Uterus (tissue), 4 donors: ENCODE measurements around the gene VPS4A. TPM values are rescaled to one million over a fixed set of nuclear protein-coding genes. Genes with fewer than 3 reads are reported as not detected.

Source experiments
- DNase-seq, 2 donors: peaks; one replicate each; pipeline ENCODE4 v3.0.0-alpha.2; 2019 to 2020
- H3K27ac ChIP-seq, 2 donors: fragments of 200-600 bp; sonication (generic); 1 replicate in 1 of 2; 2 replicates in 1 of 2; pipeline ENCODE4 v1.5.1; 2016 to 2018
- H3K27me3 ChIP-seq, 2 donors: fragments of 200-600 bp; sonication (generic); one replicate each; pipeline ENCODE4 v1.5.1; 2018 to 2019; ENCODE audit warnings: control low read depth in 1 of 2
- H3K36me3 ChIP-seq, 2 donors: fragments of 200-600 bp; sonication (generic); one replicate each; pipeline ENCODE4 v1.5.1; 2019; ENCODE audit warnings: control low read depth in 1 of 2
- H3K4me1 ChIP-seq, 2 donors: fragments of 200-600 bp; sonication (generic); one replicate each; pipeline ENCODE4 v1.5.1; 2018 to 2019; ENCODE audit warnings: control low read depth in 1 of 2
- H3K4me3 ChIP-seq, 2 donors: fragments of 200-600 bp; sonication (generic); 1 replicate in 1 of 2; 2 replicates in 1 of 2; pipeline ENCODE4 v1.5.1; 2018 to 2019; ENCODE audit warnings: mild to moderate bottlenecking in 1 of 2
- H3K9me3 ChIP-seq, 2 donors: fragments of 200-600 bp; sonication (generic); one replicate each; pipeline ENCODE4 v1.5.1; 2019; ENCODE audit warnings: control low read depth in 1 of 2
- POLR2A ChIP-seq, 2 donors: fragments of 450-650 bp; IDR thresholded peaks; one replicate each; pipeline ENCODE4 v1.6.1; 2016; ENCODE audit warnings: antibody characterized with exemption in 2 of 2, mild to moderate bottlenecking in 1 of 2, moderate library complexity in 1 of 2
- intact Hi-C: fragments of 100-400 bp; cut with DNase I; formaldehyde crosslinking; loops from one replicate; pipeline ENCODE4 v1.15.1; 2023; ENCODE audit warnings: low total_unique reads
- total RNA-seq, 4 donors: library from RNA; depleted of rRNA in 3 of 4; stranded (reverse); fragments of >200 nt in 3 of 4; gene quantifications; one replicate each; pipeline versions ENCODE4 v1.1.0 to v1.2.4, GENCODE V29; 2014 to 2023
- TF ChIP-seq, protein P1 (sequence below), 4 experiments: fragments of 200-600 bp in 2 of 4; fragments of 450-650 bp in 2 of 4; sonication (generic) in 2 of 4; IDR thresholded peaks; one replicate each; pipeline ENCODE4 v1.5.1; 2016 to 2019; ENCODE audit warnings: antibody characterized with exemption in 4 of 4, mild to moderate bottlenecking in 2 of 4, moderate library complexity in 1 of 4
- donor health status: DM: yes; HTN: yes; CAD: no.

Gene VPS4A
- total RNA-seq, 4 donors from 2014 or later, result 14.6 to 39.5 (median 25.0) TPM

DNA sequence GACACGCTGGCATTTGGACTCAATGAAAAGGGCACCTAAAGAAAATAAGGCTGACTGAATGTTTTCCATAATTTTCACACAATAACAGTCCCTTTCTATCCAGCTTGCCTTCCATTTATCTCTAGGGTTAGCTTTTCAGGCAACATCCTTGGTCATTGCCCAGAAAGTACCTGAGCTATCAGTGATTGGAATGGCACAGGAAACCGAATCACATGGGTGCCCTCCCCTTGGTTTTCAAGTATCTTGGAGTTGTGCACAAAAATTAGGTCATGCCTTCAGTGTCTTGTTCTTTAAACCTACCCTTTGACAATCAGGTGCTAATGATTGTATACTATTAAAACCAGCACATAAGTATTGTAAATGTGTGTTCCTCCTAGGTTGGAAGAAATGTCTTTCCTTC, 3.3 kb upstream of the VPS4A start:
- H3K27ac ChIP-seq, result no peak overlapping the region
- H3K4me3 ChIP-seq, result no peak overlapping the region
- intact Hi-C loops, result no loop called here
- no peaks in the 10 kb centered on the region for H3K36me3 ChIP-seq
- H3K27me3 ChIP-seq, result no peaks in the 10 kb centered on the region
- no peaks in the 10 kb centered on the region for H3K9me3 ChIP-seq
- DNase-seq, result no peak
- TF ChIP-seq POLR2A (IDR thresholded peaks at IDR 0.05), result no peak
- TF ChIP-seq, protein P1, sequence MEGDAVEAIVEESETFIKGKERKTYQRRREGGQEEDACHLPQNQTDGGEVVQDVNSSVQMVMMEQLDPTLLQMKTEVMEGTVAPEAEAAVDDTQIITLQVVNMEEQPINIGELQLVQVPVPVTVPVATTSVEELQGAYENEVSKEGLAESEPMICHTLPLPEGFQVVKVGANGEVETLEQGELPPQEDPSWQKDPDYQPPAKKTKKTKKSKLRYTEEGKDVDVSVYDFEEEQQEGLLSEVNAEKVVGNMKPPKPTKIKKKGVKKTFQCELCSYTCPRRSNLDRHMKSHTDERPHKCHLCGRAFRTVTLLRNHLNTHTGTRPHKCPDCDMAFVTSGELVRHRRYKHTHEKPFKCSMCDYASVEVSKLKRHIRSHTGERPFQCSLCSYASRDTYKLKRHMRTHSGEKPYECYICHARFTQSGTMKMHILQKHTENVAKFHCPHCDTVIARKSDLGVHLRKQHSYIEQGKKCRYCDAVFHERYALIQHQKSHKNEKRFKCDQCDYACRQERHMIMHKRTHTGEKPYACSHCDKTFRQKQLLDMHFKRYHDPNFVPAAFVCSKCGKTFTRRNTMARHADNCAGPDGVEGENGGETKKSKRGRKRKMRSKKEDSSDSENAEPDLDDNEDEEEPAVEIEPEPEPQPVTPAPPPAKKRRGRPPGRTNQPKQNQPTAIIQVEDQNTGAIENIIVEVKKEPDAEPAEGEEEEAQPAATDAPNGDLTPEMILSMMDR (IDR thresholded peaks at IDR 0.05), result no peak
- peaks cover 3 to 5% of the 10 kb centered on the region in 2 donors for H3K4me1 ChIP-seq

DNA sequence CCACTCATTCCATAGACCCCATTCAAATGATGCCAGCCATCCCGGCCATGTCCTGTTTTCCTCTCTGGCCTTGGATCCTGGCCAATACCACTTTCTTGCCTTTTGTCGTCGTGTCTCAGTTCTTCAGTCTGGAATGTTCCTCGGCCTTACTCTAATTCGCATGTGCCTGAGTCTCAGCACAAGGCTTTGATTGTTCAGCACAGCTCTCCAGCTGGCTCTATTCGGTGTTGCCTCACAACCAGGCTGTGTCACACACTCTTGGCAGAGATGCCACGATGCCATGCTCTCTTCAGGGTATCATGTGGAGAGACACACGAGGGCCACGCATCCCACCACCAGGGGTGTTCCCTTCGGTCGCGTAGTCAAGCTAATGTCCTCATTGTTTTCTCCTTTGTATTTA, 1.8 kb upstream of the VPS4A start:
- TF ChIP-seq, protein P1 (IDR thresholded peaks at IDR 0.05), result no peak
- TF ChIP-seq POLR2A (IDR thresholded peaks at IDR 0.05), result no peak
- H3K9me3 ChIP-seq, result no peaks in the 10 kb centered on the region
- intact Hi-C loops, result no loop called here
- H3K27ac ChIP-seq, result no peak overlapping the region
- no peaks in the 10 kb centered on the region for H3K36me3 ChIP-seq
- no peak for DNase-seq
- peaks cover 5 to 6% of the 10 kb centered on the region in 2 donors for H3K4me1 ChIP-seq
- no peak overlapping the region for H3K4me3 ChIP-seq
- no peaks in the 10 kb centered on the region for H3K27me3 ChIP-seq

DNA sequence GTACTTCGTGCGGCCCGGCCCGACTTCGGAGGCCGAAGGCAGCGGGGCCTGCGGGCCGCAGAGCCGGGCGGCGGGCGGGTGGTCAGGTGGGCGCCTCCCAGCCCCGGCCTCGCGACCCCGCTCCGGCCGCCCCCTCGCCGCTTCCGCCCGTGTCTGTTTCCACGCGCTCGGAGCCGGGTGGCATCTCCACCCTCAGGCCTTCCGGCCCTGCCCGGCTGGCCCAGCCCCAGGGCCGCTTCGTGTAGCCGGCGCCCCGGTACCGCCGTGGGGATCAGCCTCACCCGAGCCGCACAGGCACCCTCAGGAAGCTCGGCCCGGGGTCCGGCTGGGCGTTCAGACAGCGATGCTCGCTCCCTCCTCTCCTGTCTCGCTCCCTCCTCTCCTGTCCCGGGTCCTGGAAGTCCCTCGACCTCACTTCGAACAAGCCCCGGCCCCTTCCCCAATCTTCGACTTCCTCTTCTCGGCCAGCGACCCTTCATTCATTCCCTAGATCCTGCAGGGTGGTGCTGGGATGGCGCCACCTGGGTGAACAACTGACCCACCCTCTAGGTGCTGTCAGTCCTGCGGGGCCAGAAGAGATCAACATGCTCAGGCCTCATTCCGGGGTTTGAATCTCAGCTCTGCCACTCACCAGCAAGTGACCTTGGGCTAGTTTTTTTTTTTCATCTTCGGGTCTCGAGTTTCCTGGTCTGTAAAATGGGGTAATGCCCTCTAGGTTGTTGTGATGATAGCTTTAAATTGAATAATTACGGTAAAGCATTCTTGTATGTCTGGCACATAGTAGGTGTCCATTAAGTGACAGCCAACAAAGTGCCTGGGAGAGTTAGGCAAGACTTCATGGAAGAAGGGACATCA, 610 bp downstream of the VPS4A start:
- H3K4me1 ChIP-seq, result peaks cover 5 to 6% of the 10 kb centered on the region in 2 donors
- peak overlapping the region; percentile 87 to 96 for H3K4me3 ChIP-seq
- TF ChIP-seq, protein P1 (IDR thresholded peaks at IDR 0.05), result no peak
- no peak for TF ChIP-seq POLR2A (IDR thresholded peaks at IDR 0.05)
- intact Hi-C loops, result no loop called here
- no peak for DNase-seq
- H3K27ac ChIP-seq, result peak overlapping the region; percentile 80 to 86
- no peaks in the 10 kb centered on the region for H3K36me3 ChIP-seq
- no peaks in the 10 kb centered on the region for H3K9me3 ChIP-seq
- no peaks in the 10 kb centered on the region for H3K27me3 ChIP-seq

- no peaks in the 10 kb centered on the region for H3K9me3 ChIP-seq
- H3K4me1 ChIP-seq, result peaks cover 5 to 6% of the 10 kb centered on the region in 2 donors
- TF ChIP-seq, protein P1 (IDR thresholded peaks at IDR 0.05), result no peak
- TF ChIP-seq POLR2A (IDR thresholded peaks at IDR 0.05), result no peak
- no peaks in the 10 kb centered on the region for H3K36me3 ChIP-seq
- no peak overlapping the region for H3K4me3 ChIP-seq
- intact Hi-C loops, result no loop called here
- no peak for DNase-seq
- H3K27ac ChIP-seq, result no peak overlapping the region
- no peaks in the 10 kb centered on the region for H3K27me3 ChIP-seq
Observed at GRCh38 chr16:69313469-69313868, 2.3 kb downstream of the VPS4A start.

DNA sequence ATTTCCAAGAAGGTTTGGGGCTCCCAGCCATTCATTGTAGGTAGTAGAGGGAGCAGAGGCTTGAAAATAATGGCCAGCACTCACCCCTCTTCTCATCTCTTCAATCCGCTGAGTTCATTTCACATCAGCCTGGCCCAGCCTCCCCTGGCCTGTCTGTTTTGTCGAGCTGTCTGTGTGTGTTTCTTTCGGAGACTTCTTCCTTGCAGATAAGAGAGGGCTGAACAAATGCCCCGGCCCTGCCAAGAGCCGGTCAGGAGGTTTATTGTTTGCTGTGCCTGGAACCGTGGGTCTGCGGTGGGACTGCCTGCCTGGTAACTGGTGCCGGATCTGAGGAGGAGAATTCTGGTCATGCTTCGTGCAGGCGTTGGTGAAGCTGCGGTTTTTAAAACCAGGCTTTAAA, 3.4 kb downstream of the VPS4A start:
- Histone ChIP-seq H3K27ac (no peak overlapping the region), H3K36me3 (no peaks in the 10 kb centered on the region), H3K27me3 (no peaks in the 10 kb centered on the region), H3K9me3 (no peaks in the 10 kb centered on the region), H3K4me3 (no peak overlapping the region), H3K4me1 (peaks cover 5 to 6% of the 10 kb centered on the region in 2 donors)
- no peak for TF ChIP-seq POLR2A (IDR thresholded peaks at IDR 0.05)
- TF ChIP-seq, protein P1 (IDR thresholded peaks at IDR 0.05), result no peak
- intact Hi-C loops, result no loop called here
- peak in 1 of 2 donors; percentile 11 for DNase-seq
